Right renal pelvis (tissue), 4 donors: ENCODE data around the gene H2BK1. TPM values are rescaled to one million over a fixed set of nuclear protein-coding genes. Genes with fewer than 3 reads are reported as not detected.

ENCODE experiments used
- DNase-seq, 4 donors: peaks; one replicate each; pipeline ENCODE4 v3.0.0-alpha.2; 2013; ENCODE audit warnings: low read depth in 4 of 4, low spot score in 3 of 4, missing footprints in 1 of 4
- polyA plus RNA-seq, 4 donors: library from polyadenylated mRNA; unstranded; fragments of 120-200 nt; gene quantifications; one replicate each; pipeline ENCODE4 v1.2.1, GENCODE V29; 2013; ENCODE audit not compliant: insufficient read length in 4 of 4

H2BK1 gene
- polyA plus RNA-seq, 4 donors = not detected

- no peak for DNase-seq
Measured at GRCh38 chr7:151161757-151162156, 48.5 kb downstream of the H2BK1 start.

Other genes starting within 250 kb of the H2BK1 start
- 10 to 100 TPM; 14.3 to 26.1 (median 17.7) TPM for gene KCNH2, start 232.2 kb downstream of the H2BK1 start, polyA plus RNA-seq
- gene NOS3, start 219.5 kb downstream of the H2BK1 start, polyA plus RNA-seq = 10 to 100 TPM in 2 of 4 donors, 1 to 10 TPM in 2; 9.1 to 14.2 (median 10.3) TPM
- 1 to 10 TPM in 3 of 4 donors, under 1 TPM in 1; 0.65 to 2.5 (median 2.0) TPM for gene ATG9B, start 186.0 kb downstream of the H2BK1 start, polyA plus RNA-seq
- gene ABCB8, start 182.0 kb downstream of the H2BK1 start, polyA plus RNA-seq = 10 to 100 TPM; 18.7 to 23.7 (median 21.3) TPM
- gene ASIC3, start 162.0 kb downstream of the H2BK1 start, polyA plus RNA-seq = 1 to 10 TPM; 1.9 to 2.2 (median 2.1) TPM
- gene CDK5, start 152.6 kb downstream of the H2BK1 start, polyA plus RNA-seq = 10 to 100 TPM; 15.8 to 19.0 (median 17.6) TPM
- gene SLC4A2, start 150.9 kb downstream of the H2BK1 start, polyA plus RNA-seq = 100 to 1,000 TPM in 1 of 4 donors, 10 to 100 TPM in 3; 89.0 to 104 (median 93.9) TPM
- 10 to 100 TPM; 49.5 to 77.1 (median 50.8) TPM for gene FASTK, start 129.7 kb downstream of the H2BK1 start, polyA plus RNA-seq
- gene TMUB1, start 127.0 kb downstream of the H2BK1 start, polyA plus RNA-seq = 10 to 100 TPM; 26.2 to 43.0 (median 27.9) TPM
- 10 to 100 TPM; 56.0 to 71.1 (median 63.4) TPM for gene AGAP3, start 124.0 kb downstream of the H2BK1 start, polyA plus RNA-seq
- gene GBX1, start 42.8 kb downstream of the H2BK1 start, polyA plus RNA-seq = under 1 TPM in 3 of 4 donors, not detected in 1; 0.13 to 0.24 (median 0.22) TPM
- gene ASB10, start 23.2 kb downstream of the H2BK1 start, polyA plus RNA-seq = not detected
- 10 to 100 TPM; 25.1 to 28.6 (median 27.6) TPM for gene ABCF2, start 16.7 kb upstream of the H2BK1 start, polyA plus RNA-seq
- 10 to 100 TPM; 23.9 to 29.4 (median 25.3) TPM for gene CHPF2, start 22.0 kb upstream of the H2BK1 start, polyA plus RNA-seq
- gene SMARCD3, start 38.2 kb upstream of the H2BK1 start, polyA plus RNA-seq = 10 to 100 TPM; 61.3 to 71.7 (median 66.9) TPM
- 10 to 100 TPM; 70.4 to 94.1 (median 91.9) TPM for gene NUB1, start 131.3 kb upstream of the H2BK1 start, polyA plus RNA-seq
- 10 to 100 TPM; 24.8 to 48.7 (median 25.9) TPM for gene WDR86, start 199.6 kb upstream of the H2BK1 start, polyA plus RNA-seq
- 1 to 10 TPM; 1.8 to 3.6 (median 2.7) TPM for gene CRYGN, start 229.7 kb upstream of the H2BK1 start, polyA plus RNA-seq